Measurements from ENCODE around the gene SKI. TPM values are rescaled to one million over a fixed set of nuclear protein-coding genes. Genes with fewer than 3 reads are reported as not detected.

The SKI gene
- total and polyA plus RNA-seq, 2 of the 8 experiments (the other 6 are each of a cell fraction or from before 2014, with no cell fraction given): 8.3 to 87.6 TPM

- Histone ChIP-seq H3K9ac (replicated peaks in 1 of 4; ENCODE audit: extremely low read depth in 1 of 4, low read depth in 3 of 4, low read length in 3 of 4) (peak overlapping the region in 2 of 4 experiments; percentile 8 to 9; a peak in 2 of 7 replicates), H3K79me1 (ENCODE audit: low read depth, low read length) (no peaks in the 10 kb centered on the region; the same call in 1 of the 2 replicates), H3K27ac (ENCODE audit: low read depth, low read length) (no peak overlapping the region), H2BK15ac (ENCODE audit: low read length) (peak overlapping the region; percentile 61; the same call in 1 of the 2 replicates), H3K56ac (replicated peaks; ENCODE audit: insufficient read length, low read depth, low read length) (peak overlapping the region; percentile 59), H3K4me1 (replicated peaks in 1 of 4; ENCODE audit: control insufficient read depth in 3 of 4, insufficient read depth in 4 of 4, low read length in 3 of 4) (peaks cover 3 to 16% (median 9%) of the 10 kb centered on the region in 4 experiments), H3K18ac (ENCODE audit: extremely low read depth, low read length) (peak overlapping the region; percentile 78; the same call in 1 of the 2 replicates), H2BK120ac (replicated peaks; ENCODE audit: low read depth, low read length) (peak overlapping the region; percentile 72), H2BK12ac (ENCODE audit: low read depth, low read length) (peak overlapping the region; percentile 50; the same call in 1 of the 2 replicates), H4K20me1 (replicated peaks in 1 of 2; ENCODE audit: control insufficient read depth in 1 of 2, insufficient read depth in 2 of 2, low read length in 2 of 2) (no peaks in the 10 kb centered on the region), H3K4me2 (ENCODE audit: insufficient read depth in 1 of 2, low read depth in 2 of 2, low read length in 2 of 2) (peak overlapping the region; percentile 89 to 90), H3K27me3 (replicated peaks in 1 of 4; ENCODE audit: control insufficient read depth in 3 of 4, extremely low read depth in 1 of 4, insufficient read depth in 3 of 4, low read length in 3 of 4) (peaks cover 0 to 11% (median 6%) of the 10 kb centered on the region in 4 experiments; a peak in 4 of 7 replicates), H3K23me2 (ENCODE audit: low read depth, low read length) (peaks cover 6% of the 10 kb centered on the region), H2BK5ac (ENCODE audit: low read depth, low read length) (peak overlapping the region; percentile 55; the same call in 1 of the 2 replicates), H3K36me3 (ENCODE audit: control insufficient read depth in 2 of 4, insufficient read depth in 4 of 4, low read length in 3 of 4) (no peaks in the 10 kb centered on the region), H3K79me2 (ENCODE audit: control insufficient read depth in 1 of 2, insufficient read depth in 2 of 2, low read length in 2 of 2) (no peaks in the 10 kb centered on the region), H2BK20ac (ENCODE audit: low read length) (no peak overlapping the region), H3K23ac (ENCODE audit: insufficient read length) (no peak overlapping the region), H4K8ac (ENCODE audit: extremely low read depth, insufficient read depth, low read length) (peak overlapping the region; percentile 94), H3K14ac (ENCODE audit: insufficient read length) (no peak overlapping the region), H3K4ac (replicated peaks; ENCODE audit: insufficient read length, low read depth, low read length) (no peak overlapping the region), H2AFZ (ENCODE audit: low read length) (no peak overlapping the region; the same call in 1 of the 2 replicates), H2AK5ac (ENCODE audit: low read depth, low read length) (no peak overlapping the region), H4K91ac (replicated peaks; ENCODE audit: insufficient read length, low read length) (peak overlapping the region; percentile 80), H3K9me3 (ENCODE audit: insufficient read depth in 2 of 2, low read depth in 1 of 2, low read length in 1 of 2) (no peaks in the 10 kb centered on the region), H3K4me3 (ENCODE audit: extremely low read depth in 1 of 4, insufficient read depth in 2 of 4, low read depth in 3 of 4, low read length in 4 of 4) (peak overlapping the region; percentile 37 to 62 (median 46)), H4K5ac (ENCODE audit: insufficient read length, low read depth, low read length) (peak overlapping the region; percentile 69)
- FAIRE-seq: no peak
- CTCF ChIA-PET (ENCODE audit: partially characterized antibody): interaction anchor here (0.9 to 2.9 kb wide), 7 partner anchors 9 to 177 kb away, joined by 3 to 14 read pairs (median 6); partner anchors contain the start of gene FAAP20
- POLR2A ChIA-PET (ENCODE audit: partially characterized antibody): interaction anchor here (0.6 to 4.8 kb wide), 10 partner anchors 8 to 180 kb away, joined by 3 to 21 read pairs (median 3); partner anchors contain the start of gene FAAP20
- WGBS, 2 experiments (ENCODE audit: extremely low coverage in 1 of 2, insufficient coverage in 1 of 2, insufficient read length in 1 of 2, insufficient replicate concordance in 2 of 2, low coverage in 1 of 2, low lambda C conversion rate in 2 of 2, missing lambda C conversion rate in 1 of 2): 2% methylated on average over 11 of the region's 60 CpGs; no CpG with 5 or more reads in 1 of the 2 experiments
- peak; percentile 66 to 85 for DNase-seq (ENCODE audit: low read depth in 1 of 2, low spot score in 2 of 2)
- TF ChIP-seq POLR2AphosphoS5 (IDR thresholded peaks at IDR 0.05; ENCODE audit: low read depth, low read length) (peak; percentile 36; the same call in 1 of the 2 replicates), SP1 (IDR thresholded peaks at IDR 0.05; ENCODE audit: low read depth, low read length) (peak; percentile 42; the same call in 1 of the 2 replicates), BCL11A (IDR thresholded peaks at IDR 0.05; ENCODE audit: low read depth in 2 of 2, low read length in 2 of 2) (no peak), CHD2 (IDR thresholded peaks at IDR 0.05; ENCODE audit: low read length) (no peak), POLR2A (IDR thresholded peaks at IDR 0.05; ENCODE audit: control extremely low read depth in 1 of 2, low read depth in 2 of 2, low read length in 2 of 2) (peak in 1 of 2 experiments; percentile 59; a peak in 2 of 3 replicates), KDM4A (IDR thresholded peaks at IDR 0.05; ENCODE audit: low read depth, low read length, severe bottlenecking) (peak; percentile 43), PHF8 (conservative IDR thresholded peaks at IDR 0.05; ENCODE audit: low read depth, low read length) (peak; percentile 28; the same call in 1 of the 2 replicates), TAF1 (IDR thresholded peaks at IDR 0.05; ENCODE audit: low read depth, low read length) (0 out of 2 replicates have a peak, but pooled peaks have one; percentile 47), HDAC6 (IDR thresholded peaks at IDR 0.05; ENCODE audit: low read depth, low read length) (no peak), EGR1 (IDR thresholded peaks at IDR 0.05; ENCODE audit: borderline replicate concordance, low read depth, low read length) (0 out of 2 replicates have a peak, but pooled peaks have one; percentile 12), MAX (IDR thresholded peaks at IDR 0.05) (peak; percentile 36; the same call in 1 of the 2 replicates)
Measured at GRCh38 chr1:2204415-2205190, 23.5 kb upstream of the SKI start.

Data from H1 (cell line).